HUDEP-2 (cell line): ENCODE data around the gene SETBP1.

Experiments
- DNase-seq, 76 experiments: peaks; one replicate each; lab custom pipeline; 2025; ENCODE audit not compliant: unreplicated experiment in 76 of 76; lab: John Stamatoyannopoulos, UW

Gene SETBP1

DNA sequence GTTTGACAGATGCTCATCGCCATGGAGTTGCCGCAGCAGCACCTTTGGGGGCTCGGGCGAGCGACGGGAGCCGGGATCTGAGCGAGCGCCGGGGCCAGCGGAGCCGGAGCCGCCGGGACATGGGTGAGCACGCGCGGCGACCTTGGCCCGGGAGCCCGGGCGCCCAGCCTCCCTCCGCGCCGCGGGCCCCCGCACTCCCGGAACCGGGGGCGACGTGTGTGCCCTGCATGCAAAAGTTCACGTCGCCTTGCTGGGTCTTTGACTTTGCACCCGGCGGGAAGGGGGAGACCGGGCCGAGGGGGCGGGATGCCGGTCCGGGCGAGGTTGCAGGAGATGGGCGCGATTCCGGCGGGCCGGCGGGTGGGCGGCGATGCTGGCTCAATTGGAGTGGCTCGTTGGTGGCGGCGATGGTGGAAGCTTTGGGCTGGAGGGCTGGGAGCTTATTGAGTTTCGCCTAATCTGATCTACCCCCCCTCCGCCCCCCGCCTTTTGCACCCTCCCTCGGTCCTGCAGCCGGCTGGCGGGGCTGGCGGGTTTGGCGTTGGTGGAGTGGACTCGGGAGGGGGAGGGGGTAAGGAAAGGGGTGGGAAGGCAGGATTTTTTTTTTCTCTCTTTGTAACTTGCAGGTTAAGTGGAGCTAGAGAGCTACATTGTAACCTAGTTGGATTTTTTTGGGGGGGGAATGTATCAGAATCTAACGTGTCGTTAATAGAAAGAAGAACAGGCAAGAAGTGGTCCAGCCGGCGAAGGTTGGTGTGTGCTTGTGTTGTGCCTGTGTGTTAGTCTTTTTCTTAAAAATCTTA is at the start of gene SETBP1:
Gene SETBP1, plus strand, starts transcription at position 616 of the 803 bp plus-strand sequence. CDS start 20,459 bp downstream, outside the sequence.
- DNase-seq, result no peak

DNA sequence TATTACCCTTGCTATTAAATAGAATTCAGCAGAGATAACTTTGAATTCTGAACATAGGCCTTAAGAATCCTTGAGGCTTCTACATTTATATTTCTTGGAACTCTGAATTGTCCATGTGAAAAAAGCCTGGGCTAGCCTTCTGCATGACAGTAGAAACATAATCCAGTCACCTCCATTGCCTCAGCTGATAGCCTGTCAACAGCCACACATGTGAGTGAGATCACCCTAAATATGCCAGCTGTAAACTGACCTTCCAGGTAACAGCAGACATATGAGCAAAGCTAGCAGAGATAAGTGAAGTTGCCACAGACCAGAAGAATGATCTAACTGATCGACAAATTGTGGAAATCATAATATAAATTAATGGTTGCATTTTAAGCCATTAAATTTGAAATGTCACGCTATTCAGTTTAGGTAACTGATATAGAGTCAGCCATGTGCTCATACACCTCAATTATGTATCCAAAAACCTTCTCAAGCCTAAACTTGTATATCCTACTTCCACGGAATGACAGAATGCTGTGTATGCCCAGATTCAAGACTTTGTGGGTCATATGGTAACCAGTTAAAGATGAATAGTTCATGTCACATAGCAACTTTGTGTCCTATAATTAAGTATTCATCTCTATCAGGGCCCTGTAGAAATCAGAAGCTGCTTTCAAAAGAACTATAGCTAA is 48.1 kb upstream of the SETBP1 start:
- no peak for DNase-seq

DNA sequence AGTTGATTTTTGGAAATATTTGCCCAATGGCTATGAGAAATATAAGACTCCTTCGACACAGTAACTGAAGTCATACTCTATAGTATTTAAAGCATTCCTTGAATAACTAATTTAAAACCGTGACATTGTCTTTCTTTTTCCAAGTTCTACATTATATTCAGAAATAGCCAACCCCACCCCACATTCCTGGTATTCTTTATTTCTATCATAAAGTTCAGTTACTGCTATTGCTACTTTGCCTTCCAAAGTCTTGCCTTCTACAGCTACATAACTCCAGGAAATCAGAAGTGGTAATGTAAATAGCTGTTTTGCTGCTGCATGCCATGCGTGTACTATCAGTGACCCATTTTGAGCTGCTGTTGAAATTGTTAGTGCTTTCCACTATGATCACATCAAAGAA is 45.1 kb upstream of the SETBP1 start:
- DNase-seq, result no peak

DNA sequence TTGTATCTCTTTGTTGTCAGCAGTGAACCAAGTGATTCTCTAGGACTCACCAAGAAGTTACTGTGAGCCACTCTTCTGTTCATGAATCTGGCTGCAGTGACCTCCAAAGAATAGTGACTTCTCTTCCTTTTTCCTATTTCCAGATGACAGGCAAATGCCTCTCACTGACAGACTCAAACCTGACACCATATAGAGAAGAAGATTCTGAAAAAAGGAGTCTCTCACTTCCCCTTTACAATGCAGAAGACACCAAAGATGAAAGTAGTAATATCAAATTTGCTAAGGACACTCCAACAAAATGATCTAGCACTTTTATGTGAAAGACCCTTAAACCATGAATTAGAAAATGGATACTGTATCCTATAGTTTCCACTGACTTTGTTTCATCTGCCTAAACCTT is 44.4 kb upstream of the SETBP1 start:
- no peak for DNase-seq

DNA sequence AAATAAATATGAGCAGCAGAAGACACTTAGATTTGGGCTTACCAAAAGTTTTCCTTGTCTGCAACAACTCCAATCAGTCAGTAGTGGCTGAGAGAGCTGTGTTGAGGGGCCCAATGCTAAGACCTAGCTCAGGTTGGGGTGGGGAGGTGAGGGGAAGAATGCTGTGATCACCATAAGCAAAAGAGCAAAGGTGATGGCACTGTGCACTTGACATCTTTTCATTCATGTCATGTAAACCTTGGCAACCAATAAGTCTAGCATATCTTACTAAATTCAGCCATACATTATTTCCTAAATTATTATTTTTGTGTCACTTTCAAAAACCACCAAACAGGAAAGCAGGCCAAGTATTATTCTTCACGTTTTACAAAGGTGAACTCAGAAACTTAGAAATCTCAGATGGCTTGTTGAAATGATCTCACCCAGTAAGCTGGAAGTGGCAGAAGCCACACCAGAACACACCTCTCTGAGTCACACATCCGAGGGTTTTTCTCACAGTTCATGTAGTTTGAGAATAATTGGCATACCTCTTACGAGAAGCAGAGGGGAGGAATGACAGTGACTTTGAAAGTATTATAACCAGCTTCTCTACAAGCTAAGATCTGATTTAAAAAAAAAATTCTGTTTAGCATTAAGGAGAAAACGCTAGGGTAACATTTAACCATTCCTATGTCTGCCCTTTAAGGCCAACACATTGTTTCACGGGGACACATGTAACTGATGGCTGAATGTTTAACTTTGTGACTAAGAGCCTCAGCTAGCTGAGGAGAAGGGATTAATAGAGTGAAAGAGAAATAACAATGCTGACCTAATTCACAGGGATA is 43.3 kb upstream of the SETBP1 start:
- no peak for DNase-seq

DNA sequence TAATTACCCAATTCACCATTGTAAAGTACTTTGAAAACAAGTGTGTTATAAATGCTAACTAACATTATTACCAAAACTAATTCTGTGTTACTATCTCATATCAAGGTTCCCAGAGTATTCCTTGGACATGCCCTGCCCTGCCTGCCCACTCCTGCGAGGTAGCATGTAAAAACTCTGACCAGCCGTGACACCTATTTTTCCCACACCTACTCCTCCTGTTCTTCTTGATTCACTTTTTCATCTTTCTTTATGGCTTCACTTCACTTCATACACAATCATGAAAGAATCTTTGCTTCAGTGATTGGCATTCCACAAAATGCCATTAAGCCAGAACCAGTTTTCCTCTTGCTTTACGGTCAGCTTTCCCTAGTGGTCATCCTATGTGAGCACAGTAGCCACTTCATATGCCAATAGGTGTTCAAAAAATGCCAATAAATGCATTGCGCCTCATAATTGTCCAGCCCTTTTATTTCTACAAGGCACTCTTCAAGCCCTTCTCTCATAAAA is 42.6 kb upstream of the SETBP1 start:
- DNase-seq, result no peak

DNA sequence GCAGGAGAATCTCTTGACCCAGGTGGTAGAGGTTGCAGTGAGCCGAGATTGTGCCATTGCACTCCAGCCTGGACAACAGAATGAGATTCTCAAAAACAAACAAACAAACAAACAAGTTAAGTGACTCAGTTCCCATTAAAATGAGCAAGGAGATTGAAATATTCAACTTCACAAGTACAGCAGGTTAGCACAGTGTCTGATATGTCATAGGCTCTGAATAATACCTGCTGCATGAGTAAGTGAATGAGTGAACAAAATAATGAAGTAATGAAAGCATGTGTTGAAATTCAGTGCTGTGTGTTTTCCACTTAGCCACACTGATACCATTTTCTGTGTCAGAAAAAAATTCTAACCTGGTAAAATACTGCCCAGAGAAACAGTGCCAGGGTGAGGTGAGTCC is 41.9 kb upstream of the SETBP1 start:
- DNase-seq, result no peak

- no peak for DNase-seq
These were observed 37.7 kb upstream of the SETBP1 start for GRCh38 chr18:44643004-44643403.

DNA sequence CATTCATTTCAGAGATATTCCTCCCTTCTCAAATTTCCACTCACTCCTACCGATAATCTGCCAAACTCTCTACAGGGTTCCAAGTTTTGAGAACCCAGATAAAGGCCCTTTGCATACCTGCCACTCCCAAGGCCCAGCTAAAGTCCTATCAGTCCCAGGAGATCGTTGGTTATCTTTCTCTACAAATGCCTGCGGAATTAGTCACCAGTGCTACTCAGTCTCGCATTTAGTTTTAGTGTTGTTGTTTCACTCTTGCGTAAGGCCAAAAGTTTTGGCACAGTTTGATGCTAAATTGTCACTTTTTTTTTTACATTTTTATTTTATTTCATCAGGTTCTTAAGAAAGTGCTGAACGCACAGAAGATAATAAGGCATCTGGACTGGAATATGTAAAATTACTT is 29.2 kb upstream of the SETBP1 start:
- DNase-seq, result peak in 2 of 76 experiments; percentile 14 to 44

GRCh38 chr18:44651918-44652572 is 28.6 kb upstream of the SETBP1 start:
- DNase-seq, result no peak

GRCh38 chr18:44652722-44653121 is 28.0 kb upstream of the SETBP1 start:
- no peak for DNase-seq

- DNase-seq, result no peak
These were observed 26.1 kb upstream of the SETBP1 start for GRCh38 chr18:44654573-44654972.

DNA sequence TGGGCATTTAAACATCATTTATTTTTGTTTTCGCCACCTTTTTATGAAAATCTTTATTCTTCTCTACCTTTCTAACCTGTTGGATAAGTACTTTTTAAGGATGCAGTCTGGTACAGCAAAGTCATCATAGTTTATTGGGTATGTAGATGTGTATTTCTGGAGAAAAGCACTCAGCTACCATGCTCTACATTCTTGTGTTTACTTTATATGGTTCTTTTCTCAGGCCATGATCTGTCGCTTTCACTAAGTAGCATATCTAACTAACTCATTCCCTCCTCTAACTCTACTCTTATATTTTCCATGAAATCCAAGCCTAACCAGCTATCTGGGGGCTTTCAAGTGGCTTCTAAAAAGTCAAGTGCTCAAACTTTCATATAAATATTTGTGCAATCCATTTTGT is 25.3 kb upstream of the SETBP1 start:
- DNase-seq, result no peak

- no peak for DNase-seq
These were observed 20.9 kb upstream of the SETBP1 start for GRCh38 chr18:44659771-44660170.

DNA sequence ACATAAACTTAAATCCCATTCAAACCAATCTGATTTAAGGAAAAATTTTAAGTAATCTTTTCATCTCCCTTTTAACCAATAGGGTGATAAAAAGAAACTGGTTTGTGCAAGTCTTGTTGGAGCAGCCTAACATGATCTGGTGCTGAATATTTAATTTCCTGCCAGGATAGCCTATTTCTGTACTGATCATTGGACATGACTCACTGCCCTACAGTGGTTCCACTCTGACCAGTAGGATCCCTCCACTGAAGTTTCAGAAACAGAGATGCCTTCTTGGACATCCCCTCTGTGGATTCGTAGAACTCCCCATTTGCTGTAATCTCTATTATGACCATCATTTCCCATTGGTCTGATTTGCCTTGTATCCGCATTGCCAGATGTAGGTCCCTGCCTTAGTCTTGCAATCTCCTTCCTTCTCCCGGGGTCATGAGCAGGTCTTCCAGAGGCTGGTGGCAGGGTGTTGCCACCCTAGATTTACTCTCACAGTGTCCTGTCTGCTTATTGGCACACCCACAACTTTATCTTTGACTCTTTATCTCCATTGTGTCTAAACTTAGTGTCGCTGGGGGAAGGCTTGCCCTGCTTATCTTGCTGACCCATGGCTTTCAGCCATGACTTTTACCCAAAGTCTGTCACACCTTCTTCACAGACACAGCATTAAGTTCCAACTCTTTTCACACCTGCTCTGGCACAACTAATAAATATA is 12.3 kb upstream of the SETBP1 start:
- peak in 5 of 76 experiments; percentile 3 to 33 (median 12) for DNase-seq

DNA sequence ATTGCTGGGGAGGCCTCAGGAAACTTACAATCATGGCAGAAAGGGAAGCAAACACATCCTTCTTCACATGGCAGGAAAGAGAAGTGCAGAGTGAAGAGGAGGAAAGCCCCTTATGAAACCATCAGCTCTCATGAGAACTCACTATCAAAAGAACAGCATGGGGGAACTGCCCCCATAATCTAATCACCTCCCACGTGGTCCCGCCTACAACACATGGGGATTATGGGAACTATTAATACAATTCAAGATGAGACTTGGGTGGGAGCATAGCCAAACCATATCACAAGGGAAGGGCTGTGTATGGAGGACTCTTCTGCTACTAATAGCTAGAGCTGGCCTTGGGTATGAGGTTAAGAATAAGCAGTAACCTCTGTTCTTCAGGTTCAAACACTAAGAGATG is 8.8 kb upstream of the SETBP1 start:
- no peak for DNase-seq

DNA sequence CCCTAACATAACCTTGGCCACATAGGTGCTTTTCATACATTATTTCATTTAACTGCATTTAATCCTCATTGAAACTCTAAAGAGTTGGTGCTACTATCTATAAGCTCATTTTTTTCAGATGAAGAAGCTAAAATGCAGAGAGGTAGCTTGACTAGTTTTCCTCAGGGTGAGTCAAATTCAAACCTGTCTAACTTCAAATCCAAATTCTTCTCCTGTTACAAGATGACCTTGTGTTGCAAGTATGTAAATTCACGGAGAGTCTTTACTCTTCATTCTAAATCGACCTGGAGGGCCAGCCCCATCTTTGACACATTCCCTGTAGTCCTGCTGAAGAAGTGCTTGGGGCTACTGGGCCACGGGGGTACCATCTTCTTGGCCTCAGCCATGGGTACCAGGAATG is 8.2 kb upstream of the SETBP1 start:
- no peak for DNase-seq

- DNase-seq, result no peak
These were observed 7.3 kb upstream of the SETBP1 start for GRCh38 chr18:44673256-44673880.

- DNase-seq, result no peak
These were observed 2.8 kb upstream of the SETBP1 start for GRCh38 chr18:44677933-44678332.

GRCh38 chr18:44678725-44679055 is 2.0 kb upstream of the SETBP1 start:
- no peak for DNase-seq
